Activated gamma-delta T cell (primary cell): ENCODE data around the gene SCNM1.
"Not testable (repeated sequence)": the region's sequence is repeated elsewhere in the genome, so short reads cannot be mapped to it uniquely, and the experiment has no call there.

Experiments
- DNase-seq: peaks from one replicate; lab custom pipeline; 2025; lab: John Stamatoyannopoulos, UW

The SCNM1 gene

DNA sequence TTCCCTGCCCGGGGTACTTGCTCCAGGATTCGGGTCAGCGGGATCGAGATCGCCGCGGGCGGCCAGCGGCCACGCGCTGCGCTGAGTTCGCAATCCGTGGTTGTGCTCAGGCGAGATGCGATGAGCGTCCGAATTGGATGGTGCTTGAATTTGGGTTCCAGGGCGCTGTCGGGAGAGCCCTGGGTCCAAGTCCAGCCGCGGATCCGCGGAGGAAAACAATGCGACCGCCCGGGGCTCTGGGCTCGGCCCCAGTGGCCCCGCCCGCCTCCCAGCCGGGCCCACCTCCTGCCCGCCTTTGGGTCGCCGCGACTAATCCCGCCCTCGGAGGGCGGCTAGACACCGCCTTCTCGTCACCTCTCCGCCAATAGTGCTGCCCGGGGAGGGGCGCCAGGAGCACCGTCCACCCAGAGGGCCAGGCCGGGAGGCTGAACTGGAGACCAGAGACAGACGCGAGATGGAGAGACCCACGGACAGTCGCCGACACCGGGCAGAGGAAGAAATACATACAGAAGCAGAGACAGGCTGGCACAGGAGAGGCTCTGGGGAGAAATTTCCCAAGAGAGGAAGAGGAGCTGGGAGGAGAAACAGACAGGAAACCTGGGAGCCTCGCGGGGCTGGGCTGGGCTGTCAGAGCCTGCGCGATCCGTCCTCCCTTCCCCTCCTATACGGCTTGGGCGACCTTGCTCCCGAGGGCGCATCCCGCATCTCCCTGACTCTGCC lies 19.4 kb upstream of the SCNM1 start, which contains the start of gene SEMA6C:
Gene SEMA6C, minus strand, starts transcription at position 220 of the 720 bp plus-strand sequence. CDS start 4,010 bp downstream, outside the sequence.
- DNase-seq: peak; percentile 78

DNA sequence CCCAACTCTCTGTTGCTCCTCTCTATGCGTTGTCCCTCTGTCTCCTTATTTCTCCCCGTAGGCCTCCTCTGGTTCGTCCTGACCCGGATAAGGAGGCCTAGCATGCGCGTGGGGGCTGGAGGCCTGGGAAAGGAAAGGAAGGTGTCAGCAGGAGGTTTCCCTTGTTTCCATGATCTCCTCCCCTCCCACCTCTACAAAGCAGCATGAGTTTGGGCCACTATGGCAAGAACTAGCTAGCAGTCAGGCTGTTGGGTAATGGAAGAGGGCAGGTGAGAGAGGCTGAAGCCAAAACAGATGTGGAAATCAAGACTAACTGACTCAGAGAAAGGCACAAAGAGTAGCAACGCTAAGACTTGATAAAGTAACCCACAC lies 18.8 kb upstream of the SCNM1 start:
- DNase-seq: no peak

DNA sequence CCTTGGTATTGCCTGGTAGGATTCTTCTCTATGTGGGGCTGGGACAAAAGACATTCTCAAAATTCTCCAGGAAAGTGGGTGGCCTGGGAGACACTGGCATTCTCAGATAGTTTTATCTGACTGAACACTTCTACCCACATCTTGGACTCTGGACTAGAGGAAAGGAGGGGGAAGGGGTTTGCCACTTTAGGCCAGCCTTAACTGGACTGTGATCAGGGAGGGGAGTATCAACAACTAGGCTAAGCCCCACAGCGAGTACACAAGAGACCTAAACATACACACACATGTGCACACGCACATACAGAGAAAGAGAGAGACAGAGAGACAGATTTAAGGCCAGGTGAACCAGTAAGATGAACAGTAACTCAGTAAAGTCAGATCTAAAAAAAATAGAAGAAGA lies 18.3 kb upstream of the SCNM1 start:
- DNase-seq: no peak

DNA sequence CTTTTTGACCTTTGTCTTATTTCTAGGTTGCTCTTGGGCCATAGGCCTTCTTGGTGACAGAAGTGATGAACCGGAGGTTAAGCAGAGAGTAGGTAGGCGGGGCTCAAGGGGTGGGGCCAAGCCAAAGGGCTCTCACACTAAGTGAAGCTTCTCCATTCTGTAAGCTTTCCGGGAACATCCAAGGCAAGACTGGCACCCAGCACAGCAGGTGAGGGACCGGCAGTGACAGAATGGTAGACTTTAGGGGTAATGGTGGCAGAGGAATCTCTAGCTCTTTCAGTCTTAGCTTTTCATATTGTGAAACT lies 9.5 kb upstream of the SCNM1 start, which contains the start of gene TNFAIP8L2:
Gene TNFAIP8L2, plus strand, starts transcription at position 135 of the 305 bp plus-strand sequence. CDS start 2,049 bp downstream, outside the sequence.
- DNase-seq: no peak

DNA sequence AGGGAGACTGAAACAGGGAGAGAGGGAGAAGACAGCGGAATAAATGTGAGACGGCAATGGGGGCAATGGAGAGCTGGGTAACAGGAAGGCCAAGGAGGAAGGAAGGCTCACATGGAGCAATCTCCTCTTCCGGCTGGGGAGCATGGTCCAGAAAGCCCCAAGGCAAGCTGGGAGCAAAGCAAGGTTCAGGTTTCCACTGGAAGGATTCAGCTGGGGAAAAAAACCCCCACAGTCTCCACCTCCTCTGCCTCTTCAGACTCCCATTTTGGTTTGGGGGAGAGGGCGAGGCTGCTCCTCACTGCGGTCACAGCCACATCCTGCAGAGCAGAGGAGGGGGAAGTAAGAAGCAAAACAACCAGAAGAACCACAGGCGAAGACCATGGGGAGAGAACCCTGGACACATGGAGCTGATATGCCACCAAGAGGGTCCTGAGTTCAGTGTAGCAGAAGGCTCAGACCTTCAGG lies 8.8 kb upstream of the SCNM1 start:
- DNase-seq: no peak

DNA sequence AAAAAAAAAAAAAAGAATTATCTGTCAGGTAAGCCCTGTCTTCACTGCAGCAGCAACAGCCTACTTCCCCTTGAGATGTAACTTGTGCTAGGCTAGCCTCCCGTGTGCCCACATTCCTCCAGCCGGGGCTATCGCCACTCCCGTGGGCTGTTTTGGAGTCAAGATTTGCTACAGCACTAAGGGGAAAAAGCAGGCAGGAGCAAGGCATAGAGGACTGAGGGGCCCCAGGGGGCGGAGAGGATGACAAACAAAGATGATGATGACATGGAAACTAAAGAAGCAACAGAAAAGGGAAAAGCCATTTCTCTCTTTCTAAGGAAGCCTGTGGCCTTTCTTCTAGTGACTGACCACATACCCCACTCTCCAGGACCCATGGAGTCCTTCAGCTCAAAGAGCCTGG lies 7.6 kb upstream of the SCNM1 start:
- no peak for DNase-seq

DNA sequence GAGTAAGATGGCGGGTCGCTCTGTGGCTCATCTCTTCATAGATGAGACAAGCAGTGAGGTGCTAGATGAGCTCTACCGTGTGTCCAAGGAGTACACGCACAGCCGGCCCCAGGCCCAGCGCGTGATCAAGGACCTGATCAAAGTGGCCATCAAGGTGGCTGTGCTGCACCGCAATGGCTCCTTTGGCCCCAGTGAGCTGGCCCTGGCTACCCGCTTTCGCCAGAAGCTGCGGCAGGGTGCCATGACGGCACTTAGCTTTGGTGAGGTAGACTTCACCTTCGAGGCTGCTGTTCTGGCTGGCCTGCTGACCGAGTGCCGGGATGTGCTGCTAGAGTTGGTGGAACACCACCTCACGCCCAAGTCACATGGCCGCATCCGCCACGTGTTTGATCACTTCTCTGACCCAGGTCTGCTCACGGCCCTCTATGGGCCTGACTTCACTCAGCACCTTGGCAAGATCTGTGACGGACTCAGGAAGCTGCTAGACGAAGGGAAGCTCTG lies 7.1 kb upstream of the SCNM1 start:
- DNase-seq: no peak

DNA sequence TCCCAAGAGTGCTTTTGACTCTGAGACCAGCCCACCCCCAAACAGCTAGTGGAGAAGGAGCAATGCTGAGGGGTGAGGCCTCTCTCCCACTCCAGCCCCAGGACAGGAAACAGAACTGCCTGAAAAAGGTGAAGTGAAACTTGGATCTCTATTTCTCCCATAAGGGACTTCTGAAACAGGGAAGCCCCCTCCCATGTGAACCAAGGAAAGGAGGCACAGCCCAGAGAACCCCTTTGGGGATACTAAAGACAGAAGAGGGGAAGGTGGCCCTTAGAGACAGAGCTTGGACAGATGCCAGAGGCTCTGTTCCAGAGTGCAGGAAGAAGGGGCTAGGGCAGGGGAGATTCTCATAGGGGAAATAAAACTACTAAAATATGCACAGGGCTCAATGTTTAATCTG lies 6.6 kb upstream of the SCNM1 start:
- DNase-seq: no peak

DNA sequence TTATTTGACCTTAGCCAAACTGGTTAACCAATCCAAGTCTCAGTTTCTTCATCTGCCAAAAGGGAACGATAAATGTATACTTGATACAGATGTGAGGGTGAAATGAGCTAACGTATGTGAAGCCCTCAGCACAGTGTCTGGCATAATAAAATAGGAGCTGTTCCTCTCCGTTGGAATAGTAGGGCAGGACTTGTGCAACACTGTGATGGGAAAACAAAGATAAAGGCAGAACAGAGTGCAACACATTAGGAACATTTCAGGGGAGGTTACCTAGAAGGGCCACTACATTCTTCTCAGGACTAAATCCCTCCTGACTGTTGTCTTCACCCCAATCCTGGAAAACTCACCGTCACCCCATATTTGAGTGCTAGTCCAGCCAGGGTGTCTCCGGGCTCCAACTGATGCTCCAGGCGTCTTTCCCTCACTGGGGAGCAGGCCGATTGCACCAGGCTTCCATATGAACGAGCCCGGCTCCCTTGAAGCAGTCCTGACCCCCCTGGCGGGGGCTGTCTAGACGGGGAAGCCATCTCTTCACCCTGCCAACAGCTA lies 1.1 kb upstream of the SCNM1 start:
- no peak for DNase-seq

DNA sequence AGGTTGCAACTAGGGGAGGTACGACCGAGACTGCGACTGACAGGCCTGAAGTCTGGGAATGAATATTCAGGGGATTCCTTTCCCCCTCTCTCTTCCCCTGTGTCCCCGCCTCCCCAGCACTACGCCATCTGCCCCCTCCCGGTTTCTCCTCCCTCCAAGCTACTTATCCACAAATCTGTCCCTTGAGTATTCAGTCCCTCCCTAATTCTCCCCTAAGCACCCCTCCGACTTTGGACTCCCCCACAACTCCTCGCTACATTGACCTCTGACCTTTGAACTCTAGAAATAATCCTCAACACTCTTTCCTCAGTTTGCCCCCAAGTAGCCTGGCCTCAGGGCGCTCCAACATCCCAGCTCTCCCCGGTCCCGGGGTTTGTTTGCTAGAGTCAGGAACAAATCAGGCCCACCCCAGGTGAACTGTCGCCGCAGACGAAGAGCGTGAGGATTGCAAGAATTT lies 635 bp upstream of the SCNM1 start:
- no peak for DNase-seq

DNA sequence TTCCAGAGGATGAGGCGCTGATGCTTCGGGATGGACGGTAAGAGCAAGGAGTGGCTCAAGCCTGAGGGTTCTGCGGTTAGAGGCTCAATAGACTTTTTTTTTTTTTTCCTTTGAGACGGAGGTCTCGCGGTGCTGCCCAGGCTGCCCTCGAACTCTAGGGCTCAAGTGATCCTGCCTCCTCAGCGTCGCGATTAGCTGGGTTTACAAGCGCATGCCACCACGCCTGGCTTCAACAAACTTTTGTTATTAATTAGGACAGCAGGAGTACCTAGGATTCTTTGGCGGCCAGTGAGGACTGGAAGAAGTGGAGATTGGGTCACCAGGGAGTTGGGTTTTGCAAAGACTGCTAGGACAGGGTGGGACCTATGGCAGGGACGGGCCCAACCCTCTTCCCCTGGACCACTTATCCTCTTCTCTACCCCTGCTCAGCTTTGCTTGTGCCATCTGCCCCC lies 587 bp downstream of the SCNM1 start:
- DNase-seq: no peak

DNA sequence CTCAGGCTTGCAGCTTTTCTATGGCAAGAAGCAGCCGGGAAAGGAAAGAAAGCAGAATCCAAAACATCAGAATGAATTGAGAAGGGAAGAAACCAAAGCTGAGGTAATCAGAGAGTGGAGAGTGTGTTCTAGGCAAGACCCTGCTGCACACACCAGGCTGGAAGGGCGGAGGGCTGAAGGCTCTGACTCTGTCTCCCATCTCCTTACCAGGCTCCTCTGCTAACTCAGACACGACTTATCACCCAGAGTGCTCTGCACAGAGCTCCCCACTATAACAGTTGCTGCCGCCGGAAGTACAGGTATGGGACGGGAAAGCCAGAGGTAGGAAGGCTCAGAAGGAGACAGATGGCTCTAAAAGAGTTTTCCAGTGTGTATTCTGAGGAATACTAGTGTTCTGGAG lies 1.2 kb downstream of the SCNM1 start:
- no peak for DNase-seq

DNA sequence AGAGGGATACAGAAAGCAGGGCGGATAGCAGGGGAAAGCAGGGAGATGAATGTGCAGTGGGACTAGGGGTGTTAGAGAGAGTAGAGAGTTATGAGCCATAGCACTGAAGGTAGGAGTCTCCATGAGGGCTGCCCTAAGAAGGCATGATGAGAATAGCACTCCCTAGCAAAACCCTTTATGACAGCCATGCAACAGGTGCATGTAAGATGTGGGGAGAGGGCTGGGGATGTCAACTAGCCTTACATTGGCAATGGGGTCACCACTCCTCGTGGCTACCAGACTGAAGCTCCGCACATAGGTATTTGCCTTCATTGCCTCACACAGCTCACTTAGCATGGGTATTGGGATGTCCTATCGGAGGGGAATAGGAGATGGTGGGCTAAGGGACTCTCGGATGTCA lies 5.2 kb downstream of the SCNM1 start:
- no peak for DNase-seq

DNA sequence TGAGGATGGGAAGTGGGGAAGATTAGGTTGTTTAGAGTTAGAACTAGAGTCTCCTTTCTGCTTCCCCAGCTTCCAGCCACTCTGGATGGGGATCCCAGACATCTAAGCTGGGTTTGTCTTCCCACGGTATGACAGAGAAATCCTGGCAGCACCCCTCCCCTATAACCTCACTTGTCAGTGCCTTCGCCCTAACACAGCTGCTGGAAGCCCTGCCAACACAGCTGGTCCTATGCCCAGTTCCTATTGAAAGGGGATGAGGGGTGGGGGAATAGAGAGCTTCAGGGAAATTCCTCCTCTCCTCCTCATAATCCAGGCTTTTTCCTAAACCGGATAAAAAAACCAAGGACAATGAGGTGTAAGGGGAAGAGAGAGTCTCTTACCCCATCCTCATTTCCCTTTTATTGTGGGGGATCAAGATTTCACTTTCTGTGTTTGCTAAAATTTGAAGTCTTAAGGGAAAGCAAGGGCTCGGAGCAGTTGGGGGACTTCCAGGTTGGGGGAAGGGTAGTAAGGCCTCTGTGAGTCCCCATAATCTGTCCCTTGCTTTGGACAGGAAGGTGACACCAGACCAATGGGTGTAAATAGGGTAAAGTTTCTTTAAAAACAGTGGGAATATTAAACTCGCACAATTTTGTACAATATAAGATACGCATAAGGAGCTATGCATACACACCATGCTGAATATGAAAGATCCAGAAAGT lies 9.2 kb downstream of the SCNM1 start:
- DNase-seq: no peak

DNA sequence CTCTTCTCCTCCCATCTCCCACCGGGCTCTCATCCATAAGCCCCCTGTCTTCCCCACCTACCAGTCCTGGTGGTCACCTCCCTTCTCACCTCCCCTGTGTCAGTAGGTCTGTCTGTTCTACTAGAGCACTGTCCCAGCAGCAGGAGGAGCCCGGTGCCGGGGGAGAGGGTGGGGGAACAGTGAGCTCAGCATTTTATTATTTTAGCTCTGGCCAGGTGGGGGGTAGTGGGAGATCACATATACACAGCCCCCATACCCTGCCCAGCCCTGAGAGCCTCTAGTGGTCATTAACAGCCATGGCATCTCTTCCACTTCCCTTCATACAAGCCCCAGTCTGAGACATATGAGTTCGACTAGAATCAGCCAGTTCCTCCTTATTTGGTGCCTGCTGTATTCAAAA lies 9.9 kb downstream of the SCNM1 start, which contains the start of gene TMOD4:
Gene TMOD4, minus strand, starts transcription at position 119 of the 400 bp plus-strand sequence. CDS start 1,106 bp downstream, outside the sequence.
- no peak for DNase-seq

DNA sequence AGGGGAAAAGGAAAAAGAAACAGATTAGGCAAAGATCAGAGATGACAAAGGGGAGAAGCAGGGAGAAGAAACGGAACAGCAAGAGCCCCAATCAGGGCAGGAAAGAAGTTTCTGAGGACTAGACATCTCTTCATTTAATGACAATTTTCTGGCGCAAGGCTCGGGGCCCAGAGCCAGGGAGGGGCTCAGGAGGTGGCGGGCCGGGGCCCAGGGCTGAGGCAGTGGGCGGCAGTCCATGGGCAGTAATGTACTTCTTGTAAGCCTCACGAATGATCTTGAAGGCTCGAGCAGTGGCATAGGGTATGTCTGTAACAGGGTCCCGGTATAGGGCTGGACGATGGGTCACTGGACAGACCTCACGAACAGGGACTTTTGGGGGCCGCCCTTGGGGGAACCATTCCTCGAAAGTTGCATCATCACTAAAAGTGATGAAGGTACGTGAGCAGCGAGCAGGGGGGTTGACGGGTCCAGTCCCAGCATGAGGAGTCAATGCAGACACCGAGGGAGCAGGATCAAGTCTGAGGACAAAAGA lies 10.6 kb downstream of the SCNM1 start:
- DNase-seq: no peak

DNA sequence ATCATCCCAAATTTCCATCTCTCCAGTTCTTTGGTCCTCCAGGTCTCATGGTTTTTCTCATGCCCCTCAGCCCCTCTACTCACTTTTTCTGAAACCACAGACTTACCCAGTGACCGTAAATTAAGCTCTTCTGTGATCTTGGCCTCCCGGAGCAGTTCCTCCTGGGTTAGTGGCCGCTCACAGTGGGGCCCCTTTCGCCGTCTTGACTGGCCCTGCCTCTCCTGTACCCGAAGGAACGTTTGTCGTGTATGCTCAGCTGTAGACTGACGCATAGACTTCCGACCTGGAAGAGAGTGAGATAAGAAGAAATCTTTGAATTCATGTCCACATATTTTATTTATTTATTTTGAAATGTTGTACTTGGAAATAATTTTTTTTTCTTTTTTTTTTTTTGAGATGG lies 18.3 kb downstream of the SCNM1 start:
- no peak for DNase-seq

DNA sequence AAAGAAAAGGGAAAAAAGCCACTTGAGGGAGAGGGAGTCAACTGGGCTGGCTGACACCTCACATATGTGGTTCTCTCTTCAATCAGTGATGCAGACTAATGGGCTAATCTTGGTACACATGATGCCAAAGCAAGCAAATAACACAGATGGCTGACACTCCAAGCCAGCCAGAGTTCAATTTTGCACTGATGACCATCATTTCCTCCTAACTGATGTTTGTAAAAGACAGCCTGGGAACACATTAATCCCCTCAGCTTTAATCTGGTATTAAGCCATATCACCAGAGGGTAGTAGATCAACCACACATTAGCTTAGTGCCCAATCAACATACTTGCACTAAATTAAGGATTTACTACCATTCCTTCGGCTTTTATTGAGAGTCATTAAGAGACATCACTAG lies 21.3 kb downstream of the SCNM1 start:
- DNase-seq: no peak

DNA sequence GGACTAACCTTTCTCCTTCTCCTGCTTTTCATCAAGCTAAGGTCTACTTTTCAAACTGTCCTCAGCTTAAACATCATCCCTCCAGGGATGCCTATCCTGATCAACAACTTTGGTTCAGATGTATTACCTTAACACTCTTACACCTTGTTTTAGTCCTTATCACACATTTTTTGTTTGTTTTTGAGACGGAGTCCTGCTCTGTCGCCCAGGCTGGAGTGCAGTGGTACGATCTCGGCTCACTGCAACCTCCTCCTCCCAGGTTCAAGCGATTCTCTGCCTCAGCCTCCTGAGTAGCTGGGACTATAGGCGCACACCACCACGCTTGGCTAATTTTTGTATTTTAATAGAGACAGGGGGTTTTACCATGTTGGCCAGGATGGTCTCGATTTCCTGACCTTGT lies 22.7 kb downstream of the SCNM1 start:
- not testable (repeated sequence) for DNase-seq

DNA sequence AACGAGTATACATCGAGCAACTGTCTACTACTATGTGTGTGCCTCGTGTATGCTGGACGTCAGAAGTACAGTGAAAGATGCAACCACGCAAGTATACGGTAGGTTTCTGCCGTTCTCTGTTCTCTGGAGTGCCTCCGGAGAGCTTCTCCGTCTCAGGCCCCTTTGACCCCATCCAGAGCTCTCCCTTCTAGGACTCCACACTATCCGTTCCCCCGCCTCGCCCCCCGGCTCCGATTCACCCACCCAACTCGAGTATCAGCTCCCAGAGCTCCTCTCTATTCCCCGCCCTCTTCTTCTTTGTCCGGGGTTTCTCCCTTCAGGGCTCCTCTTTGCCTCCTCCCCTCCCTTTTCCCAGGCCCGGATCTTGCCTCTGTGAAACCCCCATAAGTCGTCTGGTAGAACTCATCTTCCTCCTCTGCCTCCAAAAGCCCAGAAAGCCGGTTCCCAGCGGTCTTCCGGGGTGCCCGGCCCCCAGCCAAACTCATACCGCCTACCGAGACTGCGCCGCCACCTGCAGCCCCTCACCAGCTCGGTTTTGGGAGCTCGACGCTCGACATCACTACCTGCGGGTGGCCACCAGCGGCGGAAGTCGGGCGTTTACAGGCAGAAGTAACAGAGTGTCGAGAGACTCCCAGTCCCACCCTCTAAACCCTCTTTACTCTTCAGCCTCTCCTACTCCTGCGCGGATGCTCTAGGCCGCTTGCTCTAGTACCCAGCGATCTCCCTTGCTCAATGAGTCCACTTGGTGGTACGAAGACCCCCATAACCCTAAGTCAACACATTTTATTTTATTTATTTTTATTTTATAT lies 23.9 kb downstream of the SCNM1 start, which contains the start of gene VPS72:
Gene VPS72, minus strand, starts transcription at position 561 of the 809 bp plus-strand sequence. Its CDS starts 76 bp downstream, at position 485.
- DNase-seq: peak; percentile 65

DNA sequence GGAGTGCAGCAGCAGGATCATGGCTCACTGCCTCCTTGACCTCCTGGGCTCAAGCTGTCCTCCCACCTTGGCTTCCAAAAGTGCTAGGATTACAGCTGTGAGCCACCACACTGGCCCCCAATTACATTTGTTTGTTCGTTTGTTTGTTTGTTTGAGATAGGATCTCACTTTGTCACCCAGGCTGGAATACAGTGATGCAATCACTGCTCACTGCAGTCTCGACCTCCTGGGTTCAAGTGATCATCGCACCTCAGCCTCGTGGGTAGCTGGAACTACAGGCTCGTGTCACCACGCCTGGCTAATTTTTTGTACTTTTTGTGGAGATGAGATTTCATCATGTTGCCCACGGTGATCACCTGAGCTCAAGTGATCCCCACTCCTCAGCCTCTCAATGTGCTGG lies 26.1 kb downstream of the SCNM1 start:
- DNase-seq: no peak
